Esophagus squamous epithelium (tissue), 5 donors: ENCODE results near the gene WBP2NL. TPM values are rescaled to one million over a fixed set of nuclear protein-coding genes. Genes with fewer than 3 reads are reported as not detected.

ENCODE experiments used
- DNase-seq: peaks from one replicate; lab custom pipeline; 2025; lab: John Stamatoyannopoulos, UW
- H3K27ac ChIP-seq, 4 donors: fragments of 200-600 bp; sonication (generic); one replicate each; pipeline ENCODE4 v1.5.1; 2016 to 2019; ENCODE audit warnings: mild to moderate bottlenecking in 1 of 4
- H3K27me3 ChIP-seq, 4 donors: fragments of 200-600 bp; sonication (generic); 1 replicate in 3 of 4; 2 replicates in 1 of 4; pipeline versions ENCODE4 v1.5.1 to v1.6.0; 2017 to 2021; ENCODE audit warnings: antibody characterized with exemption in 1 of 4
- H3K36me3 ChIP-seq, 3 donors: fragments of 200-600 bp; sonication (generic); one replicate each; pipeline ENCODE4 v1.5.1; 2016 to 2019
- H3K4me1 ChIP-seq, 3 donors: fragments of 200-600 bp; sonication (generic); one replicate each; pipeline ENCODE4 v1.5.1; 2017 to 2019
- H3K4me3 ChIP-seq, 4 donors: fragments of 200-600 bp; sonication (generic); 1 replicate in 3 of 4; 2 replicates in 1 of 4; pipeline ENCODE4 v1.5.1; 2016 to 2019; ENCODE audit warnings: mild to moderate bottlenecking in 2 of 4, moderate library complexity in 1 of 4
- H3K9me3 ChIP-seq, 3 donors: fragments of 200-600 bp; sonication (generic); one replicate each; pipeline ENCODE4 v1.5.1; 2016 to 2019
- POLR2A ChIP-seq, 4 donors: fragments of 450-650 bp; IDR thresholded peaks; one replicate each; pipeline ENCODE4 v1.6.1; 2017; ENCODE audit warnings: antibody characterized with exemption in 4 of 4, mild to moderate bottlenecking in 4 of 4, moderate library complexity in 3 of 4
- WGBS, 2 donors: methylation state at CpG; one replicate each; pipeline ENCODE4 v1.1.5; 2018; 5-methylcytosine and 5-hydroxymethylcytosine counted together
- intact Hi-C: fragments of 100-400 bp; cut with DNase I; formaldehyde crosslinking; loops from one replicate; pipeline ENCODE4 v1.15.0; 2022
- total RNA-seq, 4 donors: library from RNA; depleted of rRNA; stranded (reverse); fragments of >200 nt; gene quantifications; one replicate each; pipeline ENCODE4 v1.1.0, GENCODE V29; 2016
- TF ChIP-seq, protein P1 (sequence below), 6 experiments: fragments of 450-650 bp in 4 of 6; fragments of 200-600 bp in 2 of 6; sonication (generic) in 2 of 6; IDR thresholded peaks; one replicate each; pipeline ENCODE4 v1.5.1; 2016 to 2019; ENCODE audit warnings: antibody characterized with exemption in 6 of 6, mild to moderate bottlenecking in 4 of 6, moderate library complexity in 4 of 6
- donor health status: DM: yes; HTN: yes; CAD: no.

WBP2NL gene
- total RNA-seq, 4 donors from 2014 or later, result 0.08 to 0.95 TPM; not detected in 2

DNA sequence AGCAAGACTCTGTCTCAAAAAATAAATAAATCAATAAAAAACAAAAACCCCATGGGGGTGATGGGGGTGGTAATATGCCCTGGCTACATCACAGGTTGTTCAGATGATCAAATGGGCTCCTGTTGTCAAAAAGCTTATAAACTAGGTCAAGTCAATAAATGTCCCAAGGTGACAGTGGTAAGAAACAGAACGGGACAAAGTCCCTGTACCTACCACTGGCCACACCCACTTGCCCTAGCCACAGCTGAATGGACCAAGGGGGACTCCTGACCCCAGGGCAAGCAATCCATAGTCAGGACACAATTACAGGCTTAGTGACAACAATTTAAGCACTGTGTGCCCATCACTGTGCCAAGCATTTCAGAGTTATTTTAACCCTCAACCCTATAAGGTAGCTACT lies 66.0 kb downstream of the WBP2NL start:
- intact Hi-C loops, result no loop called here
- no peak for DNase-seq
- TF ChIP-seq POLR2A (IDR thresholded peaks at IDR 0.05), result no peak
- TF ChIP-seq, protein P1, sequence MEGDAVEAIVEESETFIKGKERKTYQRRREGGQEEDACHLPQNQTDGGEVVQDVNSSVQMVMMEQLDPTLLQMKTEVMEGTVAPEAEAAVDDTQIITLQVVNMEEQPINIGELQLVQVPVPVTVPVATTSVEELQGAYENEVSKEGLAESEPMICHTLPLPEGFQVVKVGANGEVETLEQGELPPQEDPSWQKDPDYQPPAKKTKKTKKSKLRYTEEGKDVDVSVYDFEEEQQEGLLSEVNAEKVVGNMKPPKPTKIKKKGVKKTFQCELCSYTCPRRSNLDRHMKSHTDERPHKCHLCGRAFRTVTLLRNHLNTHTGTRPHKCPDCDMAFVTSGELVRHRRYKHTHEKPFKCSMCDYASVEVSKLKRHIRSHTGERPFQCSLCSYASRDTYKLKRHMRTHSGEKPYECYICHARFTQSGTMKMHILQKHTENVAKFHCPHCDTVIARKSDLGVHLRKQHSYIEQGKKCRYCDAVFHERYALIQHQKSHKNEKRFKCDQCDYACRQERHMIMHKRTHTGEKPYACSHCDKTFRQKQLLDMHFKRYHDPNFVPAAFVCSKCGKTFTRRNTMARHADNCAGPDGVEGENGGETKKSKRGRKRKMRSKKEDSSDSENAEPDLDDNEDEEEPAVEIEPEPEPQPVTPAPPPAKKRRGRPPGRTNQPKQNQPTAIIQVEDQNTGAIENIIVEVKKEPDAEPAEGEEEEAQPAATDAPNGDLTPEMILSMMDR (IDR thresholded peaks at IDR 0.05), result no peak

DNA sequence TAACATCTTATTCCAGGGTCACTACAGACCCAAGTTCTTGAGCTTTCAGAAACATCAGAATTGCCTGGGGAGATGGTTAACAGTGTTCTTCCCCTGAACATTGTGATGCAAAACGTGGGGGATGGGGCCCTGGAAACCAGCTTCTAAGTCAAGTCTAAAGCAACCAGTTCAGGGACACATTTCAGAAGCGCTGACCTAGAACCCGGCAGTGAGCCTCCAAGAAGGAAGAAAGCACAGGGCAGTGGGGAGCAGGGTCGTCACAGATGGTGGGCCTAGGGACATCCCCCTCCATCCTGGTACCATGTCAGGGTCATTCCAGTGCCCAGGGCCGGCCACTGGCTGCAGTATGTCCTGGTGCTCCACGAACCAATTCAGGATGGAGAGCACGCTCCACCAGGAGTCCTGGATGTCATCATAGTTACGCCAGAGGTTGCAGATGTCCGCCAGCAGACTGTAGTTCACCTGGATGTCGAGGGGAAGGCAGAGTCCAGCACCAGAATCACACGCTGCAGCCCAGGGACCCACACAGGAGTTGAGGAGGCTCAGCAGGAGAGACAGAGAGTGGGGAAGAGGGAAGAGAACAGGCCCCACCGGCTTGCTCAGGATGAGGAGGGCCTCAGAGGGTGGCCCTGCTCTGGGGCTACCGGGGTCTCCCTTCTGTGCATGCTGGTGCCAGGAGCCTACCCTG lies 67.0 kb downstream of the WBP2NL start:
- H3K27me3 ChIP-seq, result no peaks in the 10 kb centered on the region
- DNase-seq, result no peak
- no peak overlapping the region for H3K27ac ChIP-seq
- H3K4me1 ChIP-seq, result peaks cover 7 to 19% (median 9%) of the 10 kb centered on the region in 3 donors
- 88 to 95% methylated on average over 6 to 10 of the region's 13 CpGs for WGBS, 2 donors
- peaks cover 25 to 81% (median 30%) of the 10 kb centered on the region in 3 donors for H3K36me3 ChIP-seq
- TF ChIP-seq, protein P1 (IDR thresholded peaks at IDR 0.05), result no peak
- no peak for TF ChIP-seq POLR2A (IDR thresholded peaks at IDR 0.05)
- intact Hi-C loops, result no loop called here
- H3K4me3 ChIP-seq, result no peak overlapping the region
- no peaks in the 10 kb centered on the region for H3K9me3 ChIP-seq

More for the DNA sequence above, 66.0 kb downstream of the WBP2NL start:
- H3K36me3 ChIP-seq, result peaks cover 25 to 91% (median 34%) of the 10 kb centered on the region in 3 donors
- no peak overlapping the region for H3K4me3 ChIP-seq
- no peak overlapping the region for H3K27ac ChIP-seq
- 78 to 90% methylated on average over 1 of the region's 1 CpG for WGBS, 2 donors
- H3K9me3 ChIP-seq, result no peaks in the 10 kb centered on the region
- no peaks in the 10 kb centered on the region for H3K27me3 ChIP-seq
- peaks cover under 1 to 11% (median 3%) of the 10 kb centered on the region in 3 donors for H3K4me1 ChIP-seq

DNA sequence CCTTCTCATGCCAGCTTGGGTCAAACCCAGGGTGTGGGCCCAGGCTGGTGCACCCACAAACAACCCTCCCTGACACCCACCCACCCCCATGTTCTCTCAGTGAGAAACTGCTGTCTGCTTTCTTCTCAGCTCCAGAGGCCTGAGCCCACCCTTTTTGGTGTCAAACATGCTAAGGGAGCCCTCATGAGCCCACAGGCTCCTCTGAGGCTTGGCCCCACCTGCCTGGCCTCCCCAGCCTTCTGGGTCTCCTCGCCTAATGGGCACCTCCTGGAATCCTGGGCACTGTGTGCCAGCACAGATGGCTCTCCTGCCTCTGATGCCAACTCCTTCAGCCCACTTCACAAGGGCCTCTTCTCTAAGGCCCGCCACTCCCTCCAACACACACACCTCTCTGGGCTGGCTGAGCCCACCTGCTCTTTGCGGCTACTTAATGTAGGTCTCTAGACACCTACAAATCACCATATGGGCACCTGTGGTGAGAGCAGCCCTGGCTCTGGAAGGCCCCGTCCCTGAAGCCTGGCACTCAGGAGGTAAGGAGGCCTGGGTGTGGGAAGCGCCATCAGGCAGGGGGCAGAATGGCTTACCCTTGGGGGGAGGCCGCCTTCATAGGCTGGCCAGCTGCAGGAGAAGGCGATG lies 67.7 kb downstream of the WBP2NL start:
- intact Hi-C loops, result no loop called here
- no peaks in the 10 kb centered on the region for H3K9me3 ChIP-seq
- WGBS, 2 donors, result 92 to 100% methylated on average over 3 to 6 of the region's 7 CpGs

DNA sequence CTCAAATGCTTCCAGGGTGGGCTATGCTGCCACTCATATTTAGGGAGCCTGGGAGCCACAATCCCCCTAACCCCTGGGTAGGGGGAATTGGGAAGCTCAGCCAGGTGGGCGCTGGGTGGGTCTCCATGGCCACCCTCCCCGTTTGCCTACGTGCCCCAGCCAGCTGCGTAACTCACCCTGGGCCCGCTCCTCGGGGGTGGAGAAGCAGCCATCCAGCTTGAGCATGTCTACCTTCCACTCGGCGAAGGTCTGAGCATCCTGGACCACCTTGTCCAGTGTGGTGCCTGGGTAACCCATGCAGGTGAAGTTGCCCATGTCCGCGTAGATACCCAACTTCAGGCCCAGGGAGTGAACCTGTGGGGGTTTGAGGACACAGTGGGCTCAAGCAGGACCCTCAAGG lies 68.3 kb downstream of the WBP2NL start:
- no peak for TF ChIP-seq POLR2A (IDR thresholded peaks at IDR 0.05)
- TF ChIP-seq, protein P1 (IDR thresholded peaks at IDR 0.05), result no peak
- 97% methylated on average over 10 of the region's 10 CpGs; no CpG with 5 or more reads in 1 of the 2 donors for WGBS, 2 donors
- DNase-seq, result no peak
- H3K4me1 ChIP-seq, result peaks cover 7 to 31% (median 12%) of the 10 kb centered on the region in 3 donors
- H3K27ac ChIP-seq, result no peak overlapping the region
- H3K36me3 ChIP-seq, result peaks cover 17 to 68% (median 21%) of the 10 kb centered on the region in 3 donors
- intact Hi-C loops, result no loop called here
- H3K4me3 ChIP-seq, result no peak overlapping the region
- no peaks in the 10 kb centered on the region for H3K9me3 ChIP-seq
- no peaks in the 10 kb centered on the region for H3K27me3 ChIP-seq

More for the DNA sequence above, 67.7 kb downstream of the WBP2NL start:
- TF ChIP-seq, protein P1 (IDR thresholded peaks at IDR 0.05), result no peak
- no peak for TF ChIP-seq POLR2A (IDR thresholded peaks at IDR 0.05)
- H3K4me1 ChIP-seq, result peaks cover 7 to 24% (median 9%) of the 10 kb centered on the region in 3 donors
- H3K27ac ChIP-seq, result no peak overlapping the region
- DNase-seq, result no peak
- H3K4me3 ChIP-seq, result no peak overlapping the region
- peaks cover 21 to 75% (median 23%) of the 10 kb centered on the region in 3 donors for H3K36me3 ChIP-seq
- no peaks in the 10 kb centered on the region for H3K27me3 ChIP-seq
